HepG2 (cell line): ENCODE measurements around the gene UBE2Q1. TPM values are rescaled to one million over a fixed set of nuclear protein-coding genes. Genes with fewer than 3 reads are reported as not detected.

ENCODE experiments used
- AGO1 ChIP-seq: fragments of 200-400 bp; formaldehyde crosslinking; IDR thresholded peaks from 2 replicates; pipeline ENCODE4 v1.6.1; 2017; ENCODE audit warnings: mild to moderate bottlenecking, low read depth, low read length, moderate library complexity; ENCODE audit not compliant: poor library complexity, severe bottlenecking
- CREBL2 ChIP-seq: sonication (generic); formaldehyde crosslinking; IDR thresholded peaks from 2 replicates; pipeline ENCODE4 v1.8.1; 2023; ENCODE audit warnings: missing genetic modification reagents, mild to moderate bottlenecking, borderline replicate concordance
- EP300 ChIP-seq, 3 experiments: sonication (generic) in 1 of 3; formaldehyde crosslinking in 1 of 3; IDR thresholded peaks; 2 replicates each; pipeline versions ENCODE4 v1.5.1 to v1.6.1; 2011 to 2020; ENCODE audit warnings: low read depth in 2 of 3, low read length in 2 of 3, borderline replicate concordance in 1 of 3, improper control_type of control experiment in 1 of 3, mild to moderate bottlenecking in 1 of 3, missing genetic modification reagents in 1 of 3, moderate library complexity in 1 of 3
- FOXP1 ChIP-seq, 2 experiments: fragments of 450-650 bp in 1 of 2; IDR thresholded peaks; 2 replicates each; pipeline ENCODE4 v1.6.1; 2017 to 2018; ENCODE audit warnings: antibody characterized with exemption in 1 of 2
- IKZF4 ChIP-seq: sonication (generic); formaldehyde crosslinking; IDR thresholded peaks from 2 replicates; pipeline ENCODE4 v1.5.1; 2020; ENCODE audit warnings: borderline replicate concordance, mild to moderate bottlenecking, low read depth, missing genetic modification reagents; ENCODE audit errors: not compliant biosample characterization
- KLF11 ChIP-seq: IDR thresholded peaks from 2 replicates; pipeline ENCODE4 v1.6.1; 2016; ENCODE audit warnings: missing compliant biosample characterization
- MNT ChIP-seq: fragments of 450-650 bp; IDR thresholded peaks from 2 replicates; pipeline ENCODE4 v1.6.1; 2016
- PHB2 ChIP-seq: fragments of 450-650 bp; IDR thresholded peaks from 2 replicates; pipeline ENCODE4 v1.6.1; 2018; ENCODE audit not compliant: partially characterized antibody
- PPARG ChIP-seq: conservative IDR thresholded peaks from 2 replicates; pipeline ENCODE4 v1.6.1; 2016; ENCODE audit warnings: missing biosample characterization, missing genetic modification reagents
- PRDM10 ChIP-seq: sonication (generic); formaldehyde crosslinking; IDR thresholded peaks from 2 replicates; pipeline ENCODE4 v1.4.0; 2020; ENCODE audit warnings: low read depth, missing genetic modification reagents
- ZBTB7B ChIP-seq: sonication (generic); formaldehyde crosslinking; IDR thresholded peaks from 2 replicates; pipeline ENCODE4 v1.4.0; 2020; ENCODE audit warnings: missing genetic modification reagents
- ZIK1 ChIP-seq: sonication (generic); formaldehyde crosslinking; IDR thresholded peaks from 2 replicates; pipeline ENCODE4 v1.5.0; 2020; ENCODE audit warnings: mild to moderate bottlenecking, low read depth, missing genetic modification reagents, borderline replicate concordance
- ZNF18 ChIP-seq: sonication (generic); formaldehyde crosslinking; IDR thresholded peaks from 2 replicates; pipeline ENCODE4 v1.8.0; 2022; ENCODE audit warnings: mild to moderate bottlenecking, missing genetic modification reagents; ENCODE audit not compliant: insufficient replicate concordance
- ZNF292 ChIP-seq: sonication (generic); formaldehyde crosslinking; IDR thresholded peaks from 2 replicates; pipeline ENCODE4 v1.8.1; 2022; ENCODE audit warnings: mild to moderate bottlenecking, low read depth, missing genetic modification reagents, borderline replicate concordance
- ZNF3 ChIP-seq: IDR thresholded peaks from 2 replicates; pipeline ENCODE4 v1.7.0; 2017; ENCODE audit warnings: inconsistent platforms
- ZNF713 ChIP-seq: sonication (generic); formaldehyde crosslinking; IDR thresholded peaks from 2 replicates; pipeline ENCODE4 v1.4.0; 2020; ENCODE audit warnings: mild to moderate bottlenecking, missing genetic modification reagents
- ZNF746 ChIP-seq: sonication (generic); formaldehyde crosslinking; IDR thresholded peaks from 2 replicates; pipeline ENCODE4 v1.8.0; 2022; ENCODE audit warnings: mild to moderate bottlenecking, missing genetic modification reagents
- ZNF766 ChIP-seq: sonication (generic); formaldehyde crosslinking; IDR thresholded peaks from 2 replicates; pipeline ENCODE4 v1.5.0; 2020; ENCODE audit warnings: missing genetic modification reagents, borderline replicate concordance
- ZNF790 ChIP-seq: sonication (generic); formaldehyde crosslinking; IDR thresholded peaks from 2 replicates; pipeline ENCODE4 v1.8.0; 2022; ENCODE audit warnings: missing genetic modification reagents, mild to moderate bottlenecking, borderline replicate concordance
- ZNF850 ChIP-seq: sonication (generic); formaldehyde crosslinking; conservative IDR thresholded peaks from 2 replicates; pipeline ENCODE4 v1.9.0; 2021; ENCODE audit warnings: mild to moderate bottlenecking, missing genetic modification reagents
- ZSCAN30 ChIP-seq: sonication (generic); formaldehyde crosslinking; IDR thresholded peaks from 2 replicates; pipeline ENCODE4 v1.5.0; 2020; ENCODE audit warnings: mild to moderate bottlenecking, missing genetic modification reagents
- polyA plus RNA-seq, 8 experiments: library from polyadenylated mRNA; depleted of rRNA in 3 of 8; stranded (reverse) in 7 of 8; unstranded in 1 of 8; fragments of >200 nt; fragmentation: Illumina TruSeq in 4 of 8; extraction: Trizol in 4 of 8; gene quantifications; 2 replicates each; pipeline versions ENCODE4 v1.2.1 to v1.2.3, GENCODE V29; 2011 to 2016; ENCODE audit warnings: low read depth in 4 of 8, missing spikeins in 1 of 8, mixed read lengths in 1 of 8; ENCODE audit not compliant: insufficient read depth in 1 of 8
- total RNA-seq, 5 experiments: library from RNA; depleted of rRNA; stranded (reverse); fragments of >200 nt; fragmentation: Illumina TruSeq; extraction: Trizol; gene quantifications; 2 replicates each; pipeline ENCODE4 v1.2.3, GENCODE V29; 2016; ENCODE audit warnings: low read depth in 1 of 5

The UBE2Q1 gene
- total and polyA plus RNA-seq, 2 of the 13 experiments (the other 11 are each of a cell fraction or from before 2014, with no cell fraction given): 11.7 to 41.7 TPM

GRCh38 chr1:154567386-154568156 lies 9.1 kb upstream of the UBE2Q1 start, which contains the start of gene CHRNB2 (continued):
- TF ChIP-seq PHB2 (no peak), ZNF746 (CRISPR knock-in tag) (peak; percentile 64; the same call in 1 of the 2 replicates), ZNF850 (CRISPR knock-in tag) (peak; percentile 90; the same call in 1 of the 2 replicates), ZNF3 (CRISPR knock-in tag) (peak; percentile 68; the same call in 1 of the 2 replicates), EP300 (IDR thresholded peaks at IDR 0.05; ENCODE audit: low read depth in 2 of 2, low read length in 2 of 2) (no peak), EP300 (CRISPR knock-in tag; IDR thresholded peaks at IDR 0.05; ENCODE audit: borderline replicate concordance) (no peak), ZNF18 (CRISPR knock-in tag) (peak; percentile 77), PRDM10 (CRISPR knock-in tag) (0 out of 2 replicates have a peak, but pooled peaks have one; percentile 33), ZSCAN30 (CRISPR knock-in tag) (peak; percentile 25; the same call in 1 of the 2 replicates), MNT (no peak), PPARG (peak; percentile 78), ZNF713 (CRISPR knock-in tag) (0 out of 2 replicates have a peak, but pooled peaks have one; percentile 51), CREBL2 (peak; percentile 77; the same call in 1 of the 2 replicates), ZNF790 (CRISPR knock-in tag) (peak; percentile 99; the same call in 1 of the 2 replicates), KLF11 (CRISPR knock-in tag) (peak; percentile 93; the same call in 1 of the 2 replicates), ZNF292 (no peak), FOXP1 (IDR thresholded peaks at IDR 0.05) (no peak), FOXP1 (CRISPR knock-in tag; IDR thresholded peaks at IDR 0.05) (no peak), IKZF4 (CRISPR knock-in tag) (peak; percentile 99), ZNF766 (CRISPR knock-in tag) (peak; percentile 92; the same call in 1 of the 2 replicates), ZIK1 (CRISPR knock-in tag) (peak; percentile 91; the same call in 1 of the 2 replicates), ZBTB7B (CRISPR knock-in tag) (peak; percentile 80), AGO1 (no peak)
